Ecto neural progenitor cell (in vitro differentiated cells): ENCODE data around the gene WTAP.
"Not testable (repeated sequence)": the region's sequence is repeated elsewhere in the genome, so short reads cannot be mapped to it uniquely, and the experiment has no call there.

Experiments used
- DNase-seq: peaks from one replicate; pipeline ENCODE4 v3.0.0-alpha.2; 2018; ENCODE audit warnings: low spot score

Gene WTAP

GRCh38 chr6:159729598-159730331 lies 2.5 kb downstream of the WTAP start:
- DNase-seq, result no peak

GRCh38 chr6:159730332-159730676 lies 3.0 kb downstream of the WTAP start:
- no peak for DNase-seq

DNA sequence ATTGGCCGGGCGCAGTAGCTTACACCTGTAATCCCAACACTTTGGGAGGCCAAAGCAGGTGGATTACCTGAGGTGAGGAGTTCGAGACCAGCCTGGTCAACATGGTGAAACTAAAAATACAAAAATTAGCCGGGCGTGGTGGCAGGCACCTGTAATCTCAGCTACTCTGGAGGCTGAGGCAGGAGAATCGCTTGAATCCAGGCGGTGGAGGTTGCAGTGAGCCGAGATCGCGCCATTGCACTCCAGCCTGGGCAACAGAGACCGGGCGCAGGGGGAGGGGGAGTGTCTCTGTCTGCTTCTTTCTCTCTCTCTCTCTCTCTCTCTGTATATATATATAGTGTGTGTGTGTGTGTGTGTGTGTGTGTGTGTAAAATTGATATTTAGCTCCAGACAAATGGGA lies 5.2 kb downstream of the WTAP start:
- not testable (repeated sequence) for DNase-seq

GRCh38 chr6:159733395-159733794 lies 6.1 kb downstream of the WTAP start:
- not testable (repeated sequence) for DNase-seq

GRCh38 chr6:159736908-159737307 lies 9.6 kb downstream of the WTAP start:
- DNase-seq, result no peak

DNA sequence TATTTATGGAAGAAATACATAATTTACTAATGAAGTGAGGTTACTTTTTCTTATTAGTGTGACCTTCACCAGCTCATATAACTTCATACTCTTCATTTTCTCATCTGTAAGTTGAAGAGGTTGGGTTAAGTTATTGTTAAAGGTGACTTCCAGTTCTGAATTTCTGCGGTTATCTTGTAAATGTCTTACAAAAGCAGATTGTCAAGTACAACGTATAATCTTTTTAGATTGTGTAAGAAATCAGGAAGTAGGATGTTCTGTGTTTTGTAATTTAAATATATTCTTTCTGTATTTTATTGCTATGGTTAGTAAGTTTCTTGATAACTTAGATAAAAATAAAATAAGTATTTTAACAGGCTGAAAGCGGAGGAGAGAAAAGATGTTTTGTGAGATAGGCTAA lies 12.0 kb downstream of the WTAP start:
- DNase-seq, result no peak

DNA sequence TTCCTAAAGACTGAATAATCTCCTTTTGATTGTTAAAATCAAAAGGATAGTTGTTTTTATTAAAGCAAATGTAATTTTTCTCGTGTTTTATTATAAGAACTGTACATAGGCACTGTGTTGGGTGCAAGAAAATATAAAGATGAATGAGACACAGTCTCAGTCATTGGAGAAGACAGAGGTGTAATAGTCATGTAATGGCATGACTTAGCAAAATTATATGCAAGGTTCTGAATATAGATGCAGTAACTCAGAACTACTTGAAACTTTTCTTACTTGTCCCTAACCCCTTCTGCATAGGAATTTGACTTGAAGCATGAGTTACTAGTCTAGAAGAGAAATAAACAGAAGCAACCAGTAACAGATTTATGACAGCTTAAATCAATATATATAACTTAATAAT lies 14.9 kb downstream of the WTAP start:
- DNase-seq, result no peak

DNA sequence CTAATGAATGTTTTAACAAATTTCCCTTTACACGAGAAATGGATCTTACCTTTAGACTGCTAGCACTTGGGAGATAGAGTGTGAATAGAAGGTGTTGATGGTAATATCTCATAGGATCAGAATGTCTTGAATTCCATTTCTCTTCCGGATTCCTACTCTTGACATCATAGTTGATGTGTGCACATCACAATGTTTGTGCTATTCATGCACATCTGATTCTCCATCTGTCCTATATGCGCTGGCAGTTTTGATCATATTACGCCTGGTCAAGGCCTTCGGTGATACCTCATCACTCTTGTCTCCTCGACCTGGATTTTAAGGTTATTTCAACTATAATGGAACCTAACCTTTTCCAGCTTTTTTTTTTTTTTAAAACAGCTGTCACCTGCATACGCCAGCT lies 17.8 kb downstream of the WTAP start:
- DNase-seq, result no peak

GRCh38 chr6:159746759-159747158 lies 19.5 kb downstream of the WTAP start:
- DNase-seq, result no peak

DNA sequence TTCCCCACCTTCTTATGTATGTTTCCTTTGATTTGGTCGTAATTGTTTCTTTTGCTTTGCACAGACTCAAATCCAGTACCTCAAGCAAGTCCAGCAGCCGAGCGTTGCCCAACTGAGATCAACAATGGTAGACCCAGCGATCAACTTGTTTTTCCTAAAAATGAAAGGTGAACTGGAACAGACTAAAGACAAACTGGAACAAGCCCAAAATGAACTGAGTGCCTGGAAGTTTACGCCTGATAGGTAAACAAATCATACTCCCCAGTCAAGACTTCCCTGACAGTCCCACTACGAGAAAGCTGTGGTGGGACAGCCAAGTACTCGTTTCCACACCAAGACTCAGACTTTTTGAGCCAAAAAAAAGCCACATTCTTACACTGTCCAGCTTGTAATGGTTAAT lies 20.8 kb downstream of the WTAP start:
- not testable (repeated sequence) for DNase-seq

DNA sequence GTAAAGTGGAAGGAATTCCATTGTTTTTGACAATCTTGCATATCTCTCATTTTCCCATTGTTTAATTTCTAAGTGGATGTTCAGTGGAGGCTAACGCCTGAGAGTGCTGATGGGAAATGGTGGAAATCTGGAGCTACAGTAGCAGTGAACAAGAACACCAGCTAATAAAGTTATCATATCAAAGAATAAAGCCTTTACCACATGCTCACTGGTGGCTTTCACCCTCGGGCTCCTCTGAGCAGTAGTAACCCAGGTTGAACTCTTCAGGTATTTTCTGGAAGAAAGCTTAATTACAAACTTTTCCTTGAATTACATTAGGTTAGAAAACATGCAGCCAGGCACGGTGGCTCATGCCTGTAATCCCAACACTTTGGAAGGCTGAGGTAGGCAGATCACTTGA lies 24.1 kb downstream of the WTAP start:
- no peak for DNase-seq

- no peak for DNase-seq
Observed at GRCh38 chr6:159753081-159753872, 26.0 kb downstream of the WTAP start.

DNA sequence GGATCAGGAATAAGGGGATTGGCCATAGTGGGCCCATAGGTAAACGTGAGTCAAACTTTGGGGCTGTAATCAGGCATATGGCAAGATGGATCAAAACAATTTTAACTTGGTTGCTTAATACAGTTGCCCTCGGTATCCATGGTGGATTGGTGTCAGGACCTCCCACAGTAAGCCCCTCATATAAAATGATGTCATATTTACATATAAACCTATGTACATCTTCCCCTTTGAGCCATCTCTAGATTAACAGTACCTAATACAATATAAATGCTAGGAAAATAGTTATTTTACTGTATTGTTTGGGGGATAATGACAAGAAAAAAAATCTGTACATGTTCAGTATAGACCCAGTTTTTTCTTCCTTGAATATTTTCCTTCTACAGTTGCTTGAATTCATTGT lies 27.1 kb downstream of the WTAP start:
- DNase-seq, result no peak

- no peak for DNase-seq
Observed at GRCh38 chr6:159754959-159755914, 27.9 kb downstream of the WTAP start.

DNA sequence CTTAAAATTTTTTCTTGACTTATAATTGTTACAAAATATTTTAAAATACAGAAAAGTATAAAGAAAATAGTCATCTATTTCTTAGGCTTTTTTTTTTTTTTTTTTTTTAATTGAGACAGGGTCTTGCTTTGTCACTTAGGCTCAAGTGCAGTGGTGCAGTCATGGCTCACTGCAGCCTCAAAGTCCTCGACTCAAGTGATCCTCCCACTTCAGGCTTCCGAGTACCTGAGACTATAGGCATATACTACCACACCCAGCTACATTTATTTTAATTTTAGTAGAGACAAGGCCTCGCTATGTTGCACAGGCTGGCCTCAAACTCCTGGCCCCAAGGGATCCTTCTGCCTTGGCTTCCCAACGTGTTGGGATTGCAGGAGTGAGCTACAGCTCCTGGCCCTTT lies 29.2 kb downstream of the WTAP start:
- no peak for DNase-seq

- no peak for DNase-seq
Observed at GRCh38 chr6:159758031-159759001, 31.0 kb downstream of the WTAP start.

- DNase-seq, result no peak
Observed at GRCh38 chr6:159759645-159760044, 32.3 kb downstream of the WTAP start.

- DNase-seq, result peak; percentile 54
Observed at GRCh38 chr6:159760602-159761057, 33.3 kb downstream of the WTAP start.

- DNase-seq, result peak; percentile 69
Observed at GRCh38 chr6:159761129-159761872, 34.0 kb downstream of the WTAP start.

DNA sequence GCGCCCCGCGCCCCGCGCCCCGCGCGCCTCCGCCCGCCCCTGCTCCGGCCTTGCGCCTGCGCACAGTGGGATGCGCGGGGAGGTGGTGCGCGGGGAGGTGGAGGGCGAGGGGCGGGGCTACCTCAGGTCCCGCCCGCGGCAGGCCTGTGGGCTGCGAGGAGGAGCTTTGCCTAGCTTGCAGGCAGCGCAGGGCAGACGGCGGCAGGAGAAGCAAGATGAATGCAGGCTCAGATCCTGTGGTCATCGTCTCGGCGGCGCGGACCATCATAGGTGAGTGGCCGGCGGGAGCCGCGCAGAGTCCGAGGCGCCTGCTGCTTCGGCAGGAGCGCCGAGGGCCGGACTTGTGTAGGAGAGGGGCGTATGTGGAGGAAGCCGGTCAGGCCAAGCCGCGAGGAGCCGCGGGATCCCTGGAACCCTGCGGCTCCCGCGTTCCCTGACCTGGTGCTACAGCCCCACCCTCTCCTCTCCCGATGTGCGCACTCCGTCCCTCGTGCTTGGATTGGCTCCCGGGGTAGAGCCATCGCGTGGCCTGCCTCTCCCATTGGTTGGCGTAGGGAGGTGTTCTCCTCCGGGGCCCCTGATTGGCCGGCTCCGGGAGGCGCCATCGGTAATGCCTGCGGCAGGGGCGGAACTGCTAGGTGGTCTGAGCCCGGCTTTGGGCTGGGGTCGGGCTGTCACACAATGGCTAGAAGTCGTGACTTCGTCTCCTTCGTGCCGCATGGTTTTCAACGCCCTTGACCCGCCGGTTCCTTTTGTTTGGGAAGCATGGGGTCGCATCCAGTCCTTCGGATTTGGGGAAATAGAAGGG lies 34.8 kb downstream of the WTAP start, which contains the start of gene ACAT2:
Gene ACAT2, plus strand, starts transcription at position 173 of the 808 bp plus-strand sequence. Its CDS starts 43 bp downstream, at position 216.
- peak; percentile 96 for DNase-seq
